ENCODE results near the gene CASK.
A peak's percentile ranks its signal among the peaks of the same experiment; 100 is the strongest.

Gene CASK

GRCh38 chrX:41695426-41695825, 227.9 kb downstream of the CASK start:
- no peak overlapping the region for H3K4me3 ChIP-seq (ENCODE audit: control insufficient read depth, low read depth, low read length)
- TF ChIP-seq CTCF (conservative IDR thresholded peaks at IDR 0.05; ENCODE audit: control insufficient read depth, insufficient read depth, low read depth, low read length), result no peak
- DNase-seq (ENCODE audit: low read depth), result peak; percentile 17

- TF ChIP-seq CTCF (conservative IDR thresholded peaks at IDR 0.05; ENCODE audit: control insufficient read depth, insufficient read depth, low read depth, low read length), result no peak
- DNase-seq (ENCODE audit: low read depth), result no peak
Observed at GRCh38 chrX:41693024-41693423, 230.3 kb downstream of the CASK start.

GRCh38 chrX:41692162-41692749, 231.1 kb downstream of the CASK start:
- no peak for TF ChIP-seq CTCF (conservative IDR thresholded peaks at IDR 0.05; ENCODE audit: control insufficient read depth, insufficient read depth, low read depth, low read length)
- peak; percentile 84 for DNase-seq (ENCODE audit: low read depth)
- H3K4me3 ChIP-seq (ENCODE audit: control insufficient read depth, low read depth, low read length), result no peak overlapping the region

More at GRCh38 chrX:41693024-41693423, 230.3 kb downstream of the CASK start:
- no peak overlapping the region for H3K4me3 ChIP-seq (ENCODE audit: control insufficient read depth, low read depth, low read length)

- peak; percentile 18 for DNase-seq (ENCODE audit: low read depth)
- no peak overlapping the region for H3K4me3 ChIP-seq (ENCODE audit: control insufficient read depth, low read depth, low read length)
- no peak for TF ChIP-seq CTCF (conservative IDR thresholded peaks at IDR 0.05; ENCODE audit: control insufficient read depth, insufficient read depth, low read depth, low read length)
Observed at GRCh38 chrX:41689711-41690110, 233.6 kb downstream of the CASK start.

GRCh38 chrX:41688835-41689234, 234.5 kb downstream of the CASK start, which contains the start of gene GPR34:
TSS of gene GPR34 (plus strand) at chrX:41688973. CDS start at chrX:41695634, 6,661 bp downstream.
- DNase-seq (ENCODE audit: low read depth), result no peak
- no peak for TF ChIP-seq CTCF (conservative IDR thresholded peaks at IDR 0.05; ENCODE audit: control insufficient read depth, insufficient read depth, low read depth, low read length)
- H3K4me3 ChIP-seq (ENCODE audit: control insufficient read depth, low read depth, low read length), result no peak within 1 kb of the TSS

- no peak for TF ChIP-seq CTCF (conservative IDR thresholded peaks at IDR 0.05; ENCODE audit: control insufficient read depth, insufficient read depth, low read depth, low read length)
- no peak overlapping the region for H3K4me3 ChIP-seq (ENCODE audit: control insufficient read depth, low read depth, low read length)
- no peak for DNase-seq (ENCODE audit: low read depth)
Observed at GRCh38 chrX:41688156-41688555, 235.2 kb downstream of the CASK start.

- TF ChIP-seq CTCF (conservative IDR thresholded peaks at IDR 0.05; ENCODE audit: control insufficient read depth, insufficient read depth, low read depth, low read length), result no peak
- DNase-seq (ENCODE audit: low read depth), result no peak
- no peak overlapping the region for H3K4me3 ChIP-seq (ENCODE audit: control insufficient read depth, low read depth, low read length)
Observed at GRCh38 chrX:41686788-41687187, 236.6 kb downstream of the CASK start.

Measured in fibroblast of mammary gland (primary cell).